ENCODE measurements around the gene ENO3. TPM values are rescaled to one million over a fixed set of nuclear protein-coding genes. Genes with fewer than 3 reads are reported as not detected.

ENO3 gene
- total RNA-seq, 1 experiment from 2014 or later: 24.6 TPM

GRCh38 chr17:4908301-4908700 is 42.6 kb upstream of the ENO3 start:
- RAD21 ChIA-PET (ENCODE audit: low non-redundant PET in 1 of 2, low total read pairs in 2 of 2, uncharacterized antibody in 2 of 2, unreplicated experiment in 2 of 2): interaction anchor here (1.8 kb wide), 2 partner anchors 59 to 154 kb away, joined by 8 to 9 read pairs; partner anchors contain the start of gene SPAG7 (in 1 of the 2)
- H3K79me2 ChIP-seq (ENCODE audit: insufficient read depth, low read length): no peaks in the 10 kb centered on the region
- intact Hi-C loops (cut with micrococcal nuclease): loop anchor here (2.0 kb wide), 1 partner anchor 78 kb away; the partner anchor contains the start of gene CAMTA2
- no peaks in the 10 kb centered on the region for H4K20me1 ChIP-seq (ENCODE audit: insufficient read depth)
- H3K27ac ChIP-seq (ENCODE audit: low read depth, low read length): no peak overlapping the region
- no peak overlapping the region for H2AFZ ChIP-seq (ENCODE audit: low read depth, low read length, poor library complexity, severe bottlenecking)
- no peak for ATAC-seq
- no peaks in the 10 kb centered on the region for H3K9me2 ChIP-seq (ENCODE audit: insufficient read depth)
- H3K9ac ChIP-seq (ENCODE audit: low read length): no peak overlapping the region
- CTCF ChIA-PET: interaction anchor here (0.6 to 3.0 kb wide), 7 partner anchors 9 to 176 kb away, joined by 3 to 15 read pairs (median 5); partner anchors contain the start of genes MED11, RNF167, SLC25A11 and SPAG7
- no TSS peak for BruUV-seq (replicated peaks)
- no peak overlapping the region for H3K4me3 ChIP-seq (replicated peaks in 1 of 2; ENCODE audit: low read depth in 1 of 2, low read length in 2 of 2)
- H3K27me3 ChIP-seq (ENCODE audit: insufficient read depth, low read length): no peaks in the 10 kb centered on the region
- no peak for TF ChIP-seq MAX (IDR thresholded peaks at IDR 0.05)
- TF ChIP-seq RAD21 (IDR thresholded peaks at IDR 0.05; ENCODE audit: low read depth): no peak
- TF ChIP-seq SIN3A (IDR thresholded peaks at IDR 0.05; ENCODE audit: low read depth): no peak
- no peak for TF ChIP-seq ELF1 (IDR thresholded peaks at IDR 0.05; ENCODE audit: borderline replicate concordance, low read depth)
- TF ChIP-seq ZBTB33 (IDR thresholded peaks at IDR 0.05; ENCODE audit: extremely low read depth, insufficient replicate concordance, low read length): no peak
- no peak for TF ChIP-seq REST (IDR thresholded peaks at IDR 0.05; ENCODE audit: low read depth)
- TF ChIP-seq CTCF (IDR thresholded peaks at IDR 0.05 in 2 of 3, conservative IDR thresholded peaks at IDR 0.05 in 1 of 3; ENCODE audit: borderline replicate concordance in 1 of 3, insufficient read depth in 1 of 3, low read depth in 2 of 3, low read length in 2 of 3): no peak
- no peak for TF ChIP-seq SRF (IDR thresholded peaks at IDR 0.05; ENCODE audit: low read depth)
- no peak for TF ChIP-seq JUND (IDR thresholded peaks at IDR 0.05)
- TF ChIP-seq FOSL1 (IDR thresholded peaks at IDR 0.05; ENCODE audit: low read depth): no peak
- no peak for TF ChIP-seq ZFX (IDR thresholded peaks at IDR 0.05)
- TF ChIP-seq ZNF274 (IDR thresholded peaks at IDR 0.05; ENCODE audit: low read depth, low read length): no peak
- no peak for TF ChIP-seq EZH2phosphoT487 (IDR thresholded peaks at IDR 0.05; ENCODE audit: borderline replicate concordance)
- no peaks in the 10 kb centered on the region for H3K36me3 ChIP-seq (ENCODE audit: control insufficient read depth in 1 of 2, insufficient read depth in 2 of 2, low read length in 2 of 2)
- no peak overlapping the region for H3K4me2 ChIP-seq (ENCODE audit: low read length)
- POLR2A ChIA-PET: interaction anchor here (1.1 kb wide), 1 partner anchor 38 kb away, joined by 4 read pairs; no protein-coding TSS in a partner anchor
- no peak for DNase-seq (ENCODE audit: low read depth, low spot score)
- H3K4me1 ChIP-seq (ENCODE audit: control insufficient read depth in 1 of 2, insufficient read depth in 2 of 2, low read length in 2 of 2): peaks cover 7 to 22% of the 10 kb centered on the region in 2 experiments
- H3K9me3 ChIP-seq (ENCODE audit: control insufficient read depth in 1 of 2, insufficient read depth in 1 of 2, low read depth in 1 of 2, low read length in 2 of 2): no peaks in the 10 kb centered on the region
